Umbilical cord (tissue), 2 donors: Measurements from ENCODE around the gene ARRB1. TPM values are rescaled to one million over a fixed set of nuclear protein-coding genes. Genes with fewer than 3 reads are reported as not detected.
"Not testable (repeated sequence)": the region's sequence is repeated elsewhere in the genome, so short reads cannot be mapped to it uniquely, and the experiment has no call there.

ENCODE experiments used
- DNase-seq: peaks from one replicate; pipeline ENCODE4 v3.0.0-alpha.2; 2015; ENCODE audit warnings: low spot score
- total RNA-seq: library from RNA; depleted of rRNA; stranded (reverse); fragments of >200 nt; gene quantifications from one replicate; pipeline ENCODE4 v1.2.3, GENCODE V29; 2014; ENCODE audit warnings: low replicate concordance; ENCODE audit not compliant: insufficient read depth

Gene ARRB1
- total RNA-seq, 1 donor from 2014 or later: 7.5 TPM

DNA sequence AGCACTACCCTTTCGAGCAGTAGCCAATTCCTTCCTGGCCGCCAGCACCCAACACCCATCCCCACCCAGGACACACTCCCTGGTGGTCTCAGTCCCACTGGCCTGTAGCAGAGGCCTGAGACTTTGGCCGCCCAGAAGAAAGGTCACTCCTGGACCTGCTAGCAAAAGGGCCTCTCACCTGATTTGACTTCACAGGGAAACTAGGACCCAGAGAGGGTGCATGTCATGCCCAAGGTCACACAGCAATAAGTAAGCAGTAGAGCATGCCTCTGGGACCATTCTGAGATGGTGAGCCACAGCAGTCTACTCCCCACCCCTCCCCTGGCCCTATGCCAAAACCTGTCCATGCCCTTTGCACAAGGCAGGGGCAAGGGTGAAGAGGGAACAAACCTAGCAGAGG is 7.3 kb downstream of the ARRB1 start:
- no peak for DNase-seq

DNA sequence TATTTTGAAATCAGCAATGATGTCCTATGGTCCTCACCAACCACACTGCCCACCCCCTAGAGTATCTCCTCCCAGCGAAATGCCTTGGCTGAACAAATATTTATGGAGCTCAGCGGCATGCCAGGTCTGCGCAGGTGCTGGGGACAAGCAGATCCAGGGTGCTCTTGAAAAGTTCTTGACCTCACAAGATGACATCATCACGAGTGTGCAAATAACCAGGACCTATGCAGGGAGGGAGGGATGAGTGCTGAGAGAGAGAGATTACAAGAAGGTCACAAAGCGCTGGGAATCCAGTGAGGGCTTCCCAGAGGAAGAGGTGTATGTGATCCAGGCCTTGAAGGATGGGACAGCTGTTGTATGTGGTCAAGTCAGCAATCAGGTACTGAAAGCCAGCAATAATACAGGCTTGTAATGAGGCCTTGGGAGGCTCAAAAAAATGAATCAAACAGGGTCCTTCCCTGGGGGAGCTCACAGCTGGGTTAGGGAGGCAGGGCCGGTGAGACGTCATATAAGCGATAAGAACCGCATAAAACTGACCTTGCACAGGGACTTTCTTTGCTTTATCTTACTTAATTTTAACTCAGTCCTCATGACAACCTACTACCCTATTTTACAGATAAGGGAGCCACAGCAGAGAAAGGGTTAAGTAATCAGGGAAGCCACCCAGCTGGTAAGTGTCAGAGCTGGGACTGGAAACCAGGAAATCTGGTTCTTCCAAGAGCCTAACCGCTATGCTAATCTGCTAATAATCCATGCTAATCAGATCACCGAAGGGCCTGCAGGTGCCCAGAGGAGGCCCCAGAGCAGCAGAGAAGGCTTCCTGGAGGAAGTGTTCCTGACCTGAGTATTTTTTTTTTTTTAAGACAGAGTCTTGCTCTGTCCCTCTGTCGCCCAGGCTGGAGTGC is 8.2 kb downstream of the ARRB1 start:
- DNase-seq: no peak

DNA sequence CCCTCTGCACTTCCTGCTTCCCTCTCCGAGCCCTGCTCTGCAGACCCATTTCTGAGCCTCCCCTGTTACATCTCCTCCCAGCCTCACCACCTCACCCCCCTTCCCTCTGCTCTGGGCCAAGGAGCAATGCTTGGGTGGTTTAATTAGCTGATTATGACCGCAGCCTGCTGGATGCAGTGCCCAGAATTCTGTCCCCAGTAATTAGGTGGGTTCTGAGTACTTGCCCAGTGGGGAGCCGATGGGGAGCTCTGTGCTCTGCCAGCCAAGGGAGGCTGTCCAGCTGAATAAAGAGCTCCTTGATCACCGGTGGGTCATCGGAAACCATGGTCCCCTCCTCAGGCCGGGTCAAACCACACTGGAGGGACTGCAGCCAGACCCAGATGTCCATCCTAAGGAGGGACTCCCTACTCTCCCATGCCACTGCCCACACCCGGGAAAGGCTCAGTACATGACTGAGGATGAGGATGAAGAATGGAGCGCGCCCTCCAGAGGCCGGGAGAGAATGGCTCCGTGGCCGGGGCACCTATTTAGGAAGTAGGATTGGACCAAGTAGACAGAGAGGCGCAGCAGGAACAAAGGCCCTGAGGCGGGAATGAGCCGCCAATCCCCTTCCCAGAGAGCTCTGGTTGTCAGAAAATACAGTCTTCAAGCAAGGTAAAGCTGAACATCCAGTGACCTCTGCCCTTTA is 9.1 kb downstream of the ARRB1 start:
- no peak for DNase-seq

DNA sequence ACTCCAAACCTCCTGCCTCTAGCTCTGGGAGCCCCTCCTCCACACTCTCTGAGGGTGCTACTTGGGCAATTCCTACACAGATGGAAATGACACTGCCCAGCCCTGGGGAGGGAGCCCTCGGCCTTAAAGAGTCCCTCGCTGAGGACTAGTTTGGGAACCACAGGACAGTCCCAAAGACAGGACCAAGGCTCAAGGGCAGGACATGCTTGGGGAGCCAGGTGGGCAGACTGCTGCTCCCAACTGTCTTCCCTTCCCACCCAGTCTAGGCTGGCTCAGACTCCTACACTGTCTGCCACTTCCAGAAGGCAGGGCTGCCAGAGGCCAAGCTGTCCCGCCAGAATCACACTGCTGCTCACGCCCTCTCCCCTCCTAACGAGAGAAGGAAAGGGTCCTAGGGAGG is 9.8 kb downstream of the ARRB1 start:
- DNase-seq: no peak

DNA sequence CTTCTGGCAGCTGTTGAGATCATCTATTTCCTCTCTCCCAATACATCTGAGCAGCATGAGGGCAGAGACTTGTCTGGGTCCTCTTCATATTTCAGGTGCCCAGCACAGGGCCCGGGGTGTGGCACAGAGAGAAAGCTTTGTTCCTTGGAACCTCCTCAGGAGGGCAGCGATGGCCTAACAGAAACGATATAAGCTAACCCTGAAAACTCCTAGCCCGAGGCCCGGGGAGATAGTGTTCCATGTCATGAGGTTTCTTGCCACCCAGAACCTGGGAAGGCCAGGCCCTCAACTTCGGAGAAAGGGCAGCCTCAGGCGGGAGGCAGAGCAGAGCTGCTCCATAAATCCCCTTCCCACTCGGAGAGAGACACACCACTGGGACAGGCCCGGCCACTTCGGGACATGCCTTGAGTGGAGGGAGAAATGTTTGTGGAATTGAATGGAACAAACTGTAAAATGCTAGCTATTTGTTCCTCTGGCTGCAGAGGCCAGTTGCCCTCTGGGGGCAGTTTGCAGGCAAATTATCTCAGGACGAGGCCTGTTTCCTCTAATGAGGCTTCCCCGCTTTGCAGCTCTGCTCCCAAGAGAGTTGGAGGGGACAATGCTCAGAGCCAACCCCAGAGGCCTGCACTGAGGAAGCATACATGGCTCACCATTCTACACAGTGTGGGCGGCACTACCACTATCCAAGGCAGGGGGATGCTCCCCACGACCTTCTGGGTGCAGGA is 11.6 kb downstream of the ARRB1 start:
- peak; percentile 31 for DNase-seq

DNA sequence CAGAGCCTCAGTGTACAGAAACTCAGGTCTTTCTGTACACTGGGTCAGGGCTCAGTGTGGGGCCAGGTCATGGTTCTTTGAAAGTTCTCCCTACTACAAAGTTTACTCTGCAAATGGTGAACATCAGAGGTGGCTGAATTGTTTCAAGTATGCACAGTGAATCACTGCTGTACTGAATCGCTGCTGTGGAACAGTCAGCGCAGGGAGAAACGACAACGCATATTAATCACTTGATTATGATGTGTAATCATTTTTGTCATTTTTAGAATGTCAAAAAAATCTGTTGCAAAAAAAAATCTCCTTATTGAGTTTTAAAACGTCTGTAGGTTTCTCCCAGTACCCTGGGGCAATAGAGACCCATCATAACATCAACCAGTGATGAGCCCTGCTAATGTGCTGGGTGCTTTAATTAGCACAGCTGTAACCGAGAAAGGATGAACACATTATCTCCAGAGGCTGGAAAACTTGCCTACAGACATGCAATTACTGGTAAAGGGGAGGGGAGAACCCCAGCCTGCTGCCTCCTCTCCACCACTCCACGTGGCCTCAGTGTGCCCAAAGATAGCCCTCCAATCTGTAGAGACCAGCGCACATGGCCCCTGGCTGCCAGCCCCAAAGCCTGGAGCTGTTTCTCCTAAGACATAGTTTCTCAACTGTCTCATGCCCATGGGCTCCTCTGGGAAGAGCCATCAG is 12.8 kb downstream of the ARRB1 start:
- DNase-seq: no peak

DNA sequence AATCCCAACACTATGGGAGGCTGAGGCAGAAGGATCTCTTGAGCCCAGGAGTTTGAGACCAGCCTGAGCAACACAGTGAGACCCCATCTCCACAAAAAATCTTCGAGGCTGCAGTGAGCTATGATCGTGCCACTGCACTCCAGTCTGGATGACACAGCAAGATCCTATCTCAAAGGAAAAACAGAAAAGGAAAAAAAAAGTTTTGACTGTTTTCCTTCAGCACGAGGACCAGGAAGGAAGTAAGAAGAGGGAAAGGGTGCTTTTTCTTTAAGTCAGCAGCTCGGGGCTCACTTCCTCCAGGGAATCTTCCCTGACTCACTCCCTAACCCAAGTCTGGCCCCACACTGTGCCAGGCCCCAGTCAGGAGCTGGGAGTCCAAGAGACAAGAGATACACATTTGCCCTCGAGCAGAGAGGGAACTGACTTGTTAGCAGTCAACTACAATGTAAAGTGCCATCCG is 14.2 kb downstream of the ARRB1 start:
- DNase-seq: peak; percentile 52

DNA sequence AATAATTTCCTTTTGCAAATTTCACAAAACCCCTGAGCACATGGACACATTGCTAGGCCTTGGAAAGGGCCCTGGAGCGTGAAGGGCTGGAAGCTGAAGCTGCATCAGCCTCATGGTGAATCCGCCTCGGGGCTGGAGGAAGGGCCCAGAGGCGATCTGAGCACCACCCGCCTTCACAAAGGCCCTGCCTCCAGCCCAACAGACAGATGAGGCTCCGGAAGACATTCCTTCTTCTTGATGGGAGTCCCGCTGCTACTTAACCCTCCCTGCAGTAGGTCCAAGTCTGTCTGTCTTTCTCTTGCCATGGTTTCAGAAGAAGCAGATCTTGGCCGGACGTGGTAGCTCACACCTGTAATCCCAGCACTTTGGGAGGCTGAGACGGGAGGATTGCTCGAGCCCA is 16.5 kb downstream of the ARRB1 start:
- no peak for DNase-seq

DNA sequence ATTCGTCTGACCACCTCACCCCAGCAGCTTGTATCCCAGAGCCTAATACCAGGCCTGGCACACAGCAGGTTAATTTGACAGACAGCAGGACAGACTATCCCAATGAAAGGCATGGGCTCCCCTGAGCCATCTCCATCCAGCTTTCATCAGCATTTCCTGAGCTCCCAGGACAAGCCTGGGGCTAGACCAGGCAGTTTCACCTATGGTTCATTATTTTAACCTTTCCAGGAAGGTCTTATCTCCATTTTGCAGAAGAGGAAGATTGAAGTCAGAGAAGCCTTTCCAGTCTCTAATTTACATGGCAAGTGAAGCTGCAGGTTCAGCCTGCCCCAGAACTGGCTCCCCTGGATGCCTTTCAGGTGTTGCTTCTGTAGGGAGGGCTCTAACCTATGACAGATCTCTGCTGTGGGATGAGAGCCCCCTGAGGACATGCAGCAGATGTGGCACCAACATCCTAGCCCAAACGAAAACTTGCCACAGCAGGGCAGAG is 17.0 kb downstream of the ARRB1 start:
- DNase-seq: no peak

DNA sequence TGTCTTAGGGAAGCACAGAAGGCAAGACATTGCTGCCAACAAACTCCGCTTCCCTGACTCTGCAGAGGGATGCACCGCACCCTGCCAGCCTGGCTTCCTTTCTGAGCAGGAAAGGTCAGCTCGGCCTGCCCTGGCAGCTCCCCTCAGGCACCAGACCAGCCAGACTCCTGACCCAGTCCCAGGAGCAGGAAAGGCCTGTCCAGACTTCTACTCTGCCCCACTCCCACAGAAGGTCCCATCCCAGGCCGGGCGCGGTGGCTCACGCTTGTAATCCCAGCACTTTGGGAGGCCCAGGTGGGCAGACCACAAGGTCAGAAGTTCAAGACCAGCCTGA is 17.7 kb downstream of the ARRB1 start:
- DNase-seq: no peak

DNA sequence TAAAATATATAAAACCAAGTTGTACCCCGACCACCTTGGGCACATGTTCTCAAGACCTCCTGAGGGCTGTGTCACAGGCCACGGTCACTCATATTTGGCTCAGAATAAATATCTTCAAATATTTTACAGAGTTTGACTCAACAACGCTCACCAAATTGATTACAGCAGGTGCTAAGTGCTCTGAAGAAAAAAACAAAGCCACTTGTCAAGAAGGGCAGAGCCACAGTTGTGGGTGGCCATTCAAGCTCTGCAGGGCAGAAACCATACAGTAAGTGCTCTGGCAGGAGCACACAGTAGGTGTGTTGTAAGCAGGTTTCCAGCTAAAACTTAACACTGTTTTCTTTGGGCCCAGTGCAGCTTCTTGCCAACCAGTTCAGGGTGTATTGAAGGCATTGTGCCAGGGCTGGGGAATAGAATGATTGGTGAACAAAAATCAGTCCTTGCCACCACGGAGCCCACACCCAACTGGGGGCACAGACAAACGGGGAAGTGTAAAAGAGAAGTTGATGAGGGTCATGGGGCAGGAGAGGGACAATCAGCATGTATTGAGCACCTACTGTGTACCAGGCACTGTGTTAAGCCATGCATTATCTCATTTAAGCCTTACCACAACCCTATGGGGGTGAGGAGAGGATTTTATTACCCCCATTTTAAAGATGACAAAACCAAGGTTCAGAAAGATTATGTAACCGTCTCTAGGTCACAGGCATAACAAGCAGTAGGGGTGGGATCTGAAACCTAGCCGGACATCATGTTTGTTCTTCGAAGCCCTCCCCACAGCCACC is 18.2 kb downstream of the ARRB1 start:
- DNase-seq: no peak

DNA sequence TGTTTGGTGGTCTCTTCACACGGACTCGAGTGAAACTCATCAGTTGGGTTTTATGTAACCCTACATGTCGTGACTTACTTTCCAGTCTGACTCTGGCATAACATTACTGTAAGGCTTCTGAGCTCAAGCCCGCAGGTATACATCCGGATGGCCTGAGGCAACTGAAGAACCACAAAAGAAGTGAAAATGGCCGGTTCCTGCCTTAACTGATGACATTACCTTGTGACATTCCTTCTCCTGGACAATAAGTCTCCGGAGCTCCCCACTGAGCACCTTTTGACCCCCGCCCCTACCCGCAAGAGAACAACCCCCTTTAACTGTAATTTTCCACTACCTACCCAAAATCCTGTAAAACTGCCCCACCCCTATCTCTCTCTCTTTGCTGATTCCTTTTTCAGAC is 19.7 kb downstream of the ARRB1 start:
- not testable (repeated sequence) for DNase-seq

DNA sequence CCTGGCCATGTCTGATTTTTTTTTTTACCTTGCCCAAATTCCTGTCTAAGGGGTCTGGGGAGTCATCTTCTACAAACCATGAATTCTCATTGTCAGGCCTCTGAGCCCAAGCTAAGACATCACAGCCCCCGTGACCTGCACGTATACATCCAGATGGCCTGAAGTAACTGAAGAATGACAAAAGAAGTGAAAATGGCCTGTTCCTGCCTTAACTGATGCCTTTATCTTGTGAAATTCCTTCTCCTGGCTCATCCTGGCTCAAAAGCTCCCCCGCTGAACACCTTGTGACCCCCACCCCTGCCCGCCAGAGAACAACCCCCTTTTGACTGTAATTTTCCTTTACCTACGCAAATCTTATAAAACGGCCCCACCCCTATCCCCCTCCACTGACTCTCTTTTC is 20.2 kb downstream of the ARRB1 start:
- not testable (repeated sequence) for DNase-seq

DNA sequence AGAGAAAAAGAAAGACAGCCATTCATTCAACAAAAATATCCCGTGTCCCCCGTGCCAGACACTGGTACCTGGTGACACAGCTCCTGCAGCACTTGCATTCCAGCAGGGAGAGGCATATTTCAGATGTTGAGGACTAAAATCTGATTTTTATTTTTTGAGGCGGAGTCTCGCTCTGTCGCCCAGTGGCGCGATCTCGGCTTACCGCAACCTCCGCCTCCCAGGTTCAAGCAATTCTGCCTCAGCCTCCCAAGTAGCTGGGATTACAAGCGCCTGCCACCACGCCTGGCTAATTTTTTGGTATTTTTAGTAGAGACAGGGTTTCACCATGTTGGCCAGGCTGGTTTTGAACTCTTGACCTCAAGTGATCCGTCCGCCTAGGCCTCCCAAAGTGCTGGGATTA is 20.6 kb downstream of the ARRB1 start:
- DNase-seq: not testable (repeated sequence)

DNA sequence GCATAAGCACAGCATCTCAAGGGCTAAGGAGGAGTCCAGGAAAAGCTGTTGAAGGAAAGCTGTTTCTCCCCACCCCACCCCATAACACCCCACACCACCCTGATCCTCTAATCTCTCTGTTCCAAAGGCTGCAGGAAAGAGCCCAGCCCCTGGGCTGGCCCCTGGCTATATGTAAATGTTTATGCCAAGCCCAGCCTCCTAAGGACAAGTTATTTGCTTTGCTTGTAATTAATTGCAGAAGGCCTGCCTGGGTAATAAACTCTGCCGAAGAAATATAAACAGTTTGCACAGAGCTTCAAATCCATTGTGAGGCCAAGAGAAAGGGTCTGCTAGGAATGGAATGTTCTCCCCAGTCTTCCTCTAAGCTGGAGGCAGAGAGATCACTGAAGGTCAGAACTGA is 21.2 kb downstream of the ARRB1 start:
- DNase-seq: no peak

DNA sequence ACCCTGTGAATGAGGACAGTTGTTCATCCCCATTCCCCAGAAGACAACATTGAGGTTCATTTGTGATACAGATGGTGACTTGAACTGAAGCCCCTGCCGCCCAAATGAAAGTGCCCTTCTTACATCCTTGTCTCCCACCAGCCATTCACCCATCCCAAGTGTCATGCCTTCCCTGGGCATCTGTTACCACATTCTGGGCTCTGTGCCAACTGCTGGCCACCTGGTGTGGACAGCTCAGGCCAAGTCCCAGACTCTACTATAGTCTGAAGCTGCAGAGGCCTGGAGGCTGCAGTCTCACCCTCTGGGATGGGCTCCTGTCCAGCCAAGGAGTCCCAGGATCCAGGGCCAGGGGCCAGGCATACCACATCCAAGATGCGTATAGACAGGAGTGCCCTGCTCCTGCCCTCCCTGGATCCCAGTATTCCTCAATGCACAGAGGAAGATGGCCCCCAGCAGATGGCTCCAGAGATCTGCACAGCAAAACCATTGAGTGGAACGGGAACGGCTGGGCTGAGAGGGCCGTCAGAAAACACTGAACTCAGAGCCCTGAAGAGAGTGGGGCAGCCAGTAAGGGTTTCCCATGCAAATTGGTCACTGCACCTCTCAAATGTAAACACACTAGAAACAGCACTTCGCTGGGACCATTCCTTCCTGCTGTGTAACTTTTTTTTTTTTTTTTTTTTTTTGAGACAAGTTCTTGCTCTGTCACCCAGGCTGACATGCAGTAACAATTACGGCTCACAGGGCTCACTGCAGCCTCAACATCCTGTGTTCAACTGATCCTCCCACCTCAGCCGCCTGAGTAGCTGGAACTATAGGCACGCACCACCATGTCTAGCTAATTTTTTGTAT is 22.8 kb downstream of the ARRB1 start:
- DNase-seq: peak; percentile 84

DNA sequence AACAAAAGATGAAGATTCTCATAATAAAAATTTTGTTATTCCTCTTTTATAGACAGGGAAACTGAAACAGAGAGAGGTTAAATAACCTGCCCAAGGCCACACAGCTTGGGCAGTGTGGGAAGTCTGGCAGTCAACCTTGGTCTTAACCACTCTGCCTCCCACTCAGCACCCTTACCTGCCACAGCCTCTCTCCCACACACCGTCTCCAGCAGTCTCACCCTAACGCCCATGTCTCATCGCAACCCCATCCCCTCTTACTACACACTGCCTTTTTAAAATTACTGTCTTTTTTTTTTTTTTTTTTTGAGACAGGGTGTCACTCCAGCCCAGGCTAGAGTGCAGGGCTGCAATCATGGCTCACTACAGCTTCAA is 25.0 kb downstream of the ARRB1 start:
- no peak for DNase-seq

DNA sequence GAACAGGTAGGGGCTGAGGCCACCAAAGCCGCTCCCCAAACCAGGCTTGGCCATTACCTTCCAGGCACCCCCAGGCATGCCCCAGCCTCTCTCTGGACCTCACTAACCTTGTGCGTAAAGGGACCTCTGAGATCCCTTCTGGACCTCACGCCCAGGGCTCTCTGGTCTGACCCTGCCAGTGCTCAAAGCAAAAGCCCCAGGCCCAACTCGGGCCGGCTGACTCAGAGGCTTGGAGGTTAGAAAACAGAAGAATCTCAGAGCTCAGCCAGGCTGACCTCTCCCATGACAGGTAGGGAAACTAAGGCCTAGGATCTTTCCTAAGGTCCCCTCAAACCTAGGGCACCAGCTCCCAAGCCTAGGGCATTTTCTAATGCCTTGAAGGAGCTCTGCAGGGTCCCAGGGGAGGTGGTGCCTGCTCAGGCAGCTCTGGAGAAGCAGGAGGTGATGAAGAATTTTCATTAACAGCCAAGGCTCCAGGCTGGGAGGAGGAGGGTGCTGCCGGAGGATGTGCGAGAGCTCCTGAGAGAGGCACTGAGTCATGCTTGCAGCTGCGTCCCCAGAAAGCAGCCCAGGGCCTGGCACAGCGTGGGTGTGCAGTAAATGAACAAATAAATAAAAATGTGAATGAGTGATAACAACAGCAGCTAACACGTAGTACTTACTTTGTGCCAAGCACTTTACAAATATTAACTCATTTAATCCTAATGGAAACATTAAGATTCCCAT is 25.6 kb downstream of the ARRB1 start:
- DNase-seq: no peak

DNA sequence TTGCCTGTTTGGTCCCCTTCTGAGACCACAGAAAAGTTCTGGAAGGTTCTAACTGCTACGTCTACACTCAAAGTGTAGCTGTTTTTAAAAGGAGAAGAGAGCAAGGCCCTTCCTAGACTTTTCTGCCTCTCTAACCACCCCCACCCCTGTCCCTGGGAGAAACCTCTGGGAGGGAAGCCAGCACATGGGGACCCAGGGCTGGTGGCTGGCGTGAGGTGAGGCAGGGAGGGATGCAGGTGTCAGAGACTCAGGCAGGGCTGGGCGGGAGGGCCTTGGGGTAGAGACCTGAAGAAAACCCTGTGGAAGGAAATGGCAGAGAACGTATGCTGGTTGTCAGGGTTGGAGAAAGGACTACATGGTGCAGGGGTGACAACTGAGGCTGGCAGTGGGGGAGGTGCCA is 26.7 kb downstream of the ARRB1 start:
- DNase-seq: no peak
